GM12891 (cell line): ENCODE measurements around the gene RGL1.
"Not testable (repeated sequence)": the region's sequence is repeated elsewhere in the genome, so short reads cannot be mapped to it uniquely, and the experiment has no call there.

Experiments used
- POLR2A ChIP-seq: IDR thresholded peaks from 2 replicates; pipeline ENCODE4 v1.6.1; 2011; ENCODE audit warnings: low read depth, low read length, control low read depth
- POLR2AphosphoS5 ChIP-seq: IDR thresholded peaks from 2 replicates; pipeline ENCODE4 v1.6.1; 2011; ENCODE audit warnings: low read depth, low read length, control low read depth
- POU2F2 ChIP-seq: IDR thresholded peaks from 2 replicates; pipeline ENCODE4 v1.6.1; 2011; ENCODE audit warnings: low read depth, mild to moderate bottlenecking, control low read depth, low read length, moderate library complexity
- TAF1 ChIP-seq: IDR thresholded peaks from 2 replicates; pipeline ENCODE4 v1.6.1; 2011; ENCODE audit warnings: low read depth, low read length, control low read depth

- TF ChIP-seq POU2F2, POLR2AphosphoS5, POLR2A, TAF1: not testable (repeated sequence)
Measured at GRCh38 chr1:183785921-183786320, 19.0 kb upstream of the RGL1 start.
